Endothelial cell of umbilical vein (primary cell): ENCODE measurements around the gene OR52I2. TPM values are rescaled to one million over a fixed set of nuclear protein-coding genes. Genes with fewer than 3 reads are reported as not detected.
A peak's percentile ranks its signal among the peaks of the same experiment; 100 is the strongest.

Experiments used
- BruUV-seq: library from RNA; stranded (reverse); fragments of 400-500 nt; replicated peaks from 2 replicates; lab custom pipeline; 2021; lab: Mats Ljungman, UMichigan
- CTCF ChIA-PET: fragments of 300-600, 350-600 bp; sonication (Branson Sonifier 250); formaldehyde crosslinking; loops from one replicate; lab custom pipeline; 2021; ENCODE audit warnings: antibody characterized with exemption, inconsistent platforms; lab: Charles Lee
- POLR2A ChIA-PET: fragments of 300-600, 350-600 bp; sonication (Branson Sonifier 250); formaldehyde crosslinking; loops from one replicate; lab custom pipeline; 2021; ENCODE audit warnings: antibody characterized with exemption, inconsistent platforms; lab: Charles Lee
- DNase-seq: peaks from one replicate; pipeline ENCODE4 v3.0.0-alpha.2; 2011; ENCODE audit warnings: low read depth, low spot score
- FAIRE-seq: peaks from 2 replicates; lab custom pipeline; 2011; peaks lifted over from hg19 to GRCh38; lab: Jason Lieb, UNC
- H2AFZ ChIP-seq: 2 replicates; pipeline ENCODE4 v1.6.0; 2012; ENCODE audit warnings: low read depth, low read length, control low read depth, inconsistent platforms
- H3K27ac ChIP-seq: 2 replicates; pipeline ENCODE4 v1.5.1; 2011; ENCODE audit warnings: low read depth, mild to moderate bottlenecking, control low read depth, low read length, moderate library complexity; ENCODE audit not compliant: insufficient read depth
- H3K27me3 ChIP-seq, 2 experiments: 2 replicates each; pipeline versions ENCODE4 v1.6.0 to v1.6.1; 2011; ENCODE audit warnings: low read length in 2 of 2, mixed read lengths in 1 of 2; ENCODE audit not compliant: control insufficient read depth in 2 of 2, insufficient read depth in 2 of 2
- H3K36me3 ChIP-seq, 2 experiments: 2 replicates in 1 of 2; 3 replicates in 1 of 2; pipeline ENCODE4 v1.5.1; 2011; ENCODE audit warnings: low read length in 2 of 2, mild to moderate bottlenecking in 1 of 2, moderate library complexity in 1 of 2; ENCODE audit not compliant: control insufficient read depth in 2 of 2, insufficient read depth in 2 of 2; ENCODE audit errors: extremely low read depth in 1 of 2
- H3K4me1 ChIP-seq: 3 replicates; pipeline ENCODE4 v1.5.1; 2011; ENCODE audit warnings: mild to moderate bottlenecking, low read length; ENCODE audit not compliant: control insufficient read depth, insufficient read depth; ENCODE audit errors: extremely low read depth
- H3K4me2 ChIP-seq: 2 replicates; pipeline ENCODE4 v1.6.1; 2011; ENCODE audit warnings: low read length, control low read depth, mixed read lengths; ENCODE audit not compliant: insufficient read depth
- H3K4me3 ChIP-seq, 3 experiments: fragments of 200-600 bp in 1 of 3; sonication (generic), shearing (Covaris generic) in 1 of 3; replicated peaks in 1 of 3; 2 replicates each; pipeline ENCODE4 v1.5.1; 2011 to 2016; ENCODE audit warnings: control low read depth in 3 of 3, low read length in 3 of 3, mild to moderate bottlenecking in 2 of 3, inconsistent platforms in 1 of 3, low read depth in 1 of 3, moderate library complexity in 1 of 3; ENCODE audit not compliant: insufficient read depth in 1 of 3
- H3K79me2 ChIP-seq: 2 replicates; pipeline ENCODE4 v1.6.0; 2012; ENCODE audit warnings: low read length, inconsistent platforms; ENCODE audit not compliant: control insufficient read depth, insufficient read depth
- H3K9ac ChIP-seq: replicated peaks from 2 replicates; pipeline ENCODE3; 2011; ENCODE audit warnings: low read length, control low read depth; ENCODE audit not compliant: insufficient read depth; ENCODE audit errors: extremely low read depth
- H3K9me1 ChIP-seq: replicated peaks from 3 replicates; pipeline ENCODE4 v1.6.0; 2011; ENCODE audit warnings: mild to moderate bottlenecking, low read length; ENCODE audit not compliant: control insufficient read depth, insufficient read depth; ENCODE audit errors: extremely low read depth
- H3K9me3 ChIP-seq: replicated peaks from 2 replicates; pipeline ENCODE4 v1.5.1; 2012; ENCODE audit warnings: low read length, inconsistent platforms; ENCODE audit not compliant: control insufficient read depth, insufficient read depth
- H4K20me1 ChIP-seq: replicated peaks from 2 replicates; pipeline ENCODE3; 2011; ENCODE audit warnings: mild to moderate bottlenecking, low read length; ENCODE audit not compliant: control insufficient read depth, insufficient read depth; ENCODE audit errors: extremely low read depth
- CTCF ChIP-seq, 2 donors: IDR thresholded peaks; 1 replicate in 1 of 2; 2 replicates in 1 of 2; pipeline ENCODE4 v1.5.1; 2011; ENCODE audit warnings: low read length in 2 of 2, mild to moderate bottlenecking in 2 of 2, moderate library complexity in 2 of 2, control low read depth in 1 of 2, inconsistent platforms in 1 of 2, low read depth in 1 of 2; ENCODE audit not compliant: insufficient read depth in 1 of 2; ENCODE audit errors: extremely low read depth in 1 of 2
- FOS ChIP-seq: IDR thresholded peaks from 2 replicates; pipeline ENCODE4 v1.6.1; 2011; ENCODE audit warnings: mild to moderate bottlenecking, low read length, moderate library complexity, borderline replicate concordance; ENCODE audit not compliant: insufficient read depth
- GATA2 ChIP-seq: IDR thresholded peaks from 2 replicates; pipeline ENCODE4 v1.7.0; 2011; ENCODE audit warnings: low read depth, mild to moderate bottlenecking, moderate library complexity, mixed read lengths, low read length; ENCODE audit not compliant: insufficient read length, insufficient read depth
- MAX ChIP-seq: IDR thresholded peaks from 2 replicates; pipeline ENCODE4 v1.6.1; 2011; ENCODE audit not compliant: insufficient read depth, insufficient read length
- MYC ChIP-seq: IDR thresholded peaks from one replicate; pipeline ENCODE4 v1.6.1; 2011; ENCODE audit warnings: mild to moderate bottlenecking, low read depth, low read length
- POLR2A ChIP-seq: IDR thresholded peaks from 2 replicates; pipeline ENCODE4 v1.6.1; 2012; ENCODE audit warnings: low read depth, mild to moderate bottlenecking, control low read depth, low read length
- POLR2AphosphoS5 ChIP-seq: IDR thresholded peaks from 2 replicates; pipeline ENCODE4 v1.6.1; 2012; ENCODE audit warnings: low read depth, mild to moderate bottlenecking, control low read depth, low read length, moderate library complexity; ENCODE audit not compliant: insufficient read depth
- dilution Hi-C: fragments of 300-500 bp; cut with MboI; formaldehyde crosslinking; loops from one replicate; pipeline ENCODE4 v1.15.0; 2019; ENCODE audit warnings: low sequenced_read_pairs; ENCODE audit not compliant: extremely low pct_ligation_motif_present
- intact Hi-C: fragments of 100-400 bp; cut with micrococcal nuclease; formaldehyde crosslinking; loops from one replicate; pipeline ENCODE4 v1.10.0; 2022
- polyA plus RNA-seq, 4 experiments: library from polyadenylated mRNA; depleted of rRNA in 3 of 4; stranded (reverse) in 3 of 4; unstranded in 1 of 4; fragments of >200 nt; gene quantifications; 2 replicates each; pipeline versions ENCODE4 v1.2.1 to v1.2.3, GENCODE V29; 2011 to 2012; ENCODE audit warnings: missing spikeins in 1 of 4
- total RNA-seq: library from RNA; stranded (reverse); gene quantifications from 2 replicates; pipeline ENCODE4 v1.2.3, GENCODE V29; 2021

The OR52I2 gene
- total and polyA plus RNA-seq, 2 donors (not counting 3 experiments of a cell fraction or from before 2014, with no cell fraction given): not detected

DNA sequence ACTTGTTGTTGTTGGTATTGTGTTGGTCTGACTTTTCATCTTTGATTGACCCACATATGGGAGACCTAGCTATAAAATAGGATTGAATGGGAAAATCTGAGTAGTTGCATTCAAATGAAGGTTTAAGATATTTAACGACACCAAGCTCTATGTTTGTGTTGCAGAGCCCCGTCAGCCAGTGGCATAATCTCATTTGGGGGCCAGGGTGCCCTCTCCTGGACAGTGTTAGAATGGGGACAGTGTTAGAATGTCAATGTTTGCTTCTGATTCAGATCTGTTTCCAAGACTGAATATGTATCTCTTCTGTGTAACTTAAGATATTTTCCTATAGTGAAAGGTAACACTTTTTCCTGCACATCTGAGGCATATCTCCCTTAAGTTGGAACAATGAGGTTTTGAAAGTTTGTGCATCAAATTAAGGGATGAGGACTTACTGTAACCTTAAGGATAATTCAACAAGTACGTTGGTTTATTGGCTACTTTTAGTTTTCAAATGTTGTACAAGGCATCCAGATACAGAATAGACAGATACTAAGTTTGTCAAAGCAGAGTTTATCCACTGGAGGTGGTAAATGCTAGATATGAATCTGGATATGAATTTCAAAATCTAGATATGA lies 41.8 kb upstream of the OR52I2 start:
- peak; percentile 51 for DNase-seq
- intact Hi-C loops: loop anchor here (1.0 kb wide), 1 partner anchor 352 kb away; no protein-coding TSS in a partner anchor
- no peak overlapping the region for H3K9ac ChIP-seq
- dilution Hi-C loops: no loop called here
- no peak overlapping the region for H3K4me2 ChIP-seq
- no TSS peak for BruUV-seq
- H3K9me1 ChIP-seq: no peaks in the 10 kb centered on the region
- peaks cover 2% of the 10 kb centered on the region in 2 experiments for H3K27me3 ChIP-seq
- H3K4me1 ChIP-seq: peaks cover 9% of the 10 kb centered on the region
- ChIA-PET CTCF (interaction anchor here (0.6 to 7.7 kb wide), 29 partner anchors 8 to 361 kb away, joined by 3 to 238 read pairs (median 4); no protein-coding TSS in a partner anchor), POLR2A (no interaction called here)
- TF ChIP-seq GATA2 (no peak), POLR2AphosphoS5 (no peak), CTCF (IDR thresholded peaks at IDR 0.05; ENCODE audit: extremely low read depth in 1 of 2, insufficient read depth in 1 of 2, low read depth in 1 of 2, low read length in 2 of 2) (peak; percentile 48 to 79), MAX (no peak), MYC (no peak), POLR2A (no peak), FOS (no peak)
- no peak overlapping the region for H3K27ac ChIP-seq
- peak; percentile 62 for FAIRE-seq
- H2AFZ ChIP-seq: no peak overlapping the region
- no peaks in the 10 kb centered on the region for H3K36me3 ChIP-seq
- no peaks in the 10 kb centered on the region for H3K79me2 ChIP-seq
- no peaks in the 10 kb centered on the region for H3K9me3 ChIP-seq
- no peak overlapping the region for H3K4me3 ChIP-seq
- no peaks in the 10 kb centered on the region for H4K20me1 ChIP-seq
